Measurements from ENCODE around the gene CFAP206. TPM values are rescaled to one million over a fixed set of nuclear protein-coding genes. Genes with fewer than 3 reads are reported as not detected.
A peak's percentile ranks its signal among the peaks of the same experiment; 100 is the strongest.

The CFAP206 gene
- total RNA-seq, 6 experiments from 2014 or later: not detected

- no peak overlapping the region for H3K4me3 Mint-ChIP-seq
Measured at GRCh38 chr6:87384449-87384848, 23.3 kb upstream of the CFAP206 start.

GRCh38 chr6:87391334-87391733 lies 16.4 kb upstream of the CFAP206 start:
- peak; percentile 70 for TF ChIP-seq CTCF (IDR thresholded peaks at IDR 0.05)
- no peaks in the 10 kb centered on the region for H3K9me3 Mint-ChIP-seq
- H3K27ac Mint-ChIP-seq: no peak overlapping the region
- no peaks in the 10 kb centered on the region for H3K4me1 Mint-ChIP-seq (ENCODE audit: low read depth)
- peaks cover 7% of the 10 kb centered on the region for H3K27me3 Mint-ChIP-seq (ENCODE audit: insufficient read depth)
- H3K4me3 Mint-ChIP-seq: no peak overlapping the region
- H3K36me3 Mint-ChIP-seq (ENCODE audit: low read depth): no peaks in the 10 kb centered on the region
- peak; percentile 36 for DNase-seq

More at GRCh38 chr6:87384449-87384848, 23.3 kb upstream of the CFAP206 start:
- no peak for DNase-seq
- Mint-ChIP-seq H3K9me3 (no peaks in the 10 kb centered on the region), H3K27me3 (ENCODE audit: insufficient read depth) (no peaks in the 10 kb centered on the region; the same call in none of the 2 replicates), H3K27ac (no peak overlapping the region), H3K36me3 (ENCODE audit: low read depth) (no peaks in the 10 kb centered on the region), H3K4me1 (ENCODE audit: low read depth) (no peaks in the 10 kb centered on the region)
- no peak for TF ChIP-seq CTCF (IDR thresholded peaks at IDR 0.05)

GRCh38 chr6:87393026-87393622 lies 14.6 kb upstream of the CFAP206 start:
- no peak overlapping the region for H3K4me3 Mint-ChIP-seq
- peak; percentile 47 for DNase-seq
- H3K27ac Mint-ChIP-seq: no peak overlapping the region

GRCh38 chr6:87395431-87395830 lies 12.3 kb upstream of the CFAP206 start:
- peaks cover 17% of the 10 kb centered on the region for H3K27me3 Mint-ChIP-seq (ENCODE audit: insufficient read depth)
- TF ChIP-seq CTCF (IDR thresholded peaks at IDR 0.05): no peak
- H3K36me3 Mint-ChIP-seq (ENCODE audit: low read depth): no peaks in the 10 kb centered on the region
- no peak overlapping the region for H3K27ac Mint-ChIP-seq
- no peak for DNase-seq
- H3K9me3 Mint-ChIP-seq: no peaks in the 10 kb centered on the region
- H3K4me1 Mint-ChIP-seq (ENCODE audit: low read depth): no peaks in the 10 kb centered on the region
- H3K4me3 Mint-ChIP-seq: no peak overlapping the region

More at GRCh38 chr6:87393026-87393622, 14.6 kb upstream of the CFAP206 start:
- Mint-ChIP-seq H3K4me1 (ENCODE audit: low read depth) (no peaks in the 10 kb centered on the region), H3K36me3 (ENCODE audit: low read depth) (no peaks in the 10 kb centered on the region), H3K9me3 (no peaks in the 10 kb centered on the region), H3K27me3 (ENCODE audit: insufficient read depth) (peaks cover 10% of the 10 kb centered on the region)
- TF ChIP-seq CTCF (IDR thresholded peaks at IDR 0.05): peak; percentile 85

- H3K27me3 Mint-ChIP-seq (ENCODE audit: insufficient read depth): peaks cover 14% of the 10 kb centered on the region
Measured at GRCh38 chr6:87396595-87397392, 11.0 kb upstream of the CFAP206 start.

More at GRCh38 chr6:87396595-87397392, 11.0 kb upstream of the CFAP206 start:
- no peak for DNase-seq
- no peak overlapping the region for H3K4me3 Mint-ChIP-seq
- H3K4me1 Mint-ChIP-seq (ENCODE audit: low read depth): no peaks in the 10 kb centered on the region
- no peaks in the 10 kb centered on the region for H3K36me3 Mint-ChIP-seq (ENCODE audit: low read depth)
- H3K9me3 Mint-ChIP-seq: no peaks in the 10 kb centered on the region
- H3K27ac Mint-ChIP-seq: no peak overlapping the region
- TF ChIP-seq CTCF (IDR thresholded peaks at IDR 0.05): no peak

Data from HFFc6 (cell line).